HG02588 (cell line): ENCODE measurements around the gene UCP2.
A peak's percentile ranks its signal among the peaks of the same experiment; 100 is the strongest.

Source experiments
- ATAC-seq: cut with Tn5 transposase; IDR thresholded peaks from one replicate; pipeline ENCODE4 v1.9.1; 2021; ENCODE audit warnings: mild to moderate bottlenecking, moderate library complexity; ENCODE audit not compliant: unreplicated experiment

UCP2 gene, protein sequence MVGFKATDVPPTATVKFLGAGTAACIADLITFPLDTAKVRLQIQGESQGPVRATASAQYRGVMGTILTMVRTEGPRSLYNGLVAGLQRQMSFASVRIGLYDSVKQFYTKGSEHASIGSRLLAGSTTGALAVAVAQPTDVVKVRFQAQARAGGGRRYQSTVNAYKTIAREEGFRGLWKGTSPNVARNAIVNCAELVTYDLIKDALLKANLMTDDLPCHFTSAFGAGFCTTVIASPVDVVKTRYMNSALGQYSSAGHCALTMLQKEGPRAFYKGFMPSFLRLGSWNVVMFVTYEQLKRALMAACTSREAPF

DNA sequence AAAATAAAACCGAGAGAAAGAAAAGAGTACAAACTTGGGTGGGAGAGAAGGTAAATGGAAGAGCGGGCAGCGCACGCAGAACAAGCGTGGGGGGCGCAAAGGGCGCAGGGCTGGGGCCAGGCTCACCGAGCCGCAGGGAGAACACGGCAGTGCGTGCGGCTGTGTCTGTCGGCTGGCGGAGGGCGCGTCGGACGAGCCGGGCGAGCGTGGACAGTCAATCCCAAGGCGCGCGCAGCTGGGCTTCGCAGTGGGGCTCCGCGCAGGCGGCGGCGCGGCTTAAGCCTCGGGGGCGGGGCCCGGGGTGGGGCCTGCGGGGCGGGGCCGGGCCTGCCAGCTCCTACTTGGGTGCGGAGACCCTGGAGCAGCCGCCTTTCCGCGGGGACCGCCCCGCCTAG, at the start of gene UCP2:
Gene UCP2 (minus strand): TSS at position 249 of the 395 bp plus-strand sequence. CDS start 4,465 bp downstream, outside the sequence.
- peak; percentile 52 for ATAC-seq

DNA sequence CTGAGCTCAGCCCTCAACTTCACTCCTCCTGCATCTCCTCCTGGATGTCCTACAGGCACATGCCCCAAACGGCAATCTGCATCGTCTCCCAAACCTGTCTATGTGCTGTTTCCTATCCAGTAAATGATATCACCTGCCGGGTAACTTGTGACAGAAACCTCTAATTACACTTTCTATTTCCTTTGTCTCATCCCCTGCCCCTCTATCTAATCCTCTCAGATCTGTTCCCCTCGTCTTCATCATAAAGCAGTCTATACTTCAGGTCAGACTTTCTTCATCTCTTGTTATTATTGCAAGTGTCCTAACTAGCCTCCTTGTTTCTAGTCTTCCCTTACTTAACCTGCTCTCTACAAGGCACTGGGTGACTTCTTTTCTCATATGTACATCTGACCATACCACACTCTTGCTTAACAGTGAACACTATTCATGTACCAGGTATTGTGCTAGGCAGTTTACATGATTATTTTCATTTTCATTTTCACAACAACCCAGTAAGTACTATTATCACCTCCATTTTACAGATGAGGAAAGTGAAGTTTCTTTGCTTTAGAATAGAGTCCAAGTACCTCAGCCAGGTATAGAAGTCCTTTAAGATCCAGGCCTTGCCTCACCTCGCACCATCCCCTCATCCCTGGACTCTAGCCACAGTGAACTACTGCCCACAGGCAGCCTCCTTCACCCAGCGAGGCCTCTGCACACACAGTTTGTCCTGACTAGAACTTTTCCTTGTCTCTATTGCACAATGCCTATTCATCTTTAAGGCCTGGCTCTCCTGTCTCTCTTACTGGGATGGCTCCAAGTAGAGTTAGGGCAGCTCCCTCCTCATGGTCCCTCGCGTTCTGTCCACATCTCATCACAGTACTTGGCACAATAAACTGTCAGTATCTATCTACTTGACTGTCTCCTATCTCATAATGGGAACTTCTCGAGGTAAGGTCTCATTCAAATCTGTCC, 48.4 kb upstream of the UCP2 start:
- no peak for ATAC-seq

DNA sequence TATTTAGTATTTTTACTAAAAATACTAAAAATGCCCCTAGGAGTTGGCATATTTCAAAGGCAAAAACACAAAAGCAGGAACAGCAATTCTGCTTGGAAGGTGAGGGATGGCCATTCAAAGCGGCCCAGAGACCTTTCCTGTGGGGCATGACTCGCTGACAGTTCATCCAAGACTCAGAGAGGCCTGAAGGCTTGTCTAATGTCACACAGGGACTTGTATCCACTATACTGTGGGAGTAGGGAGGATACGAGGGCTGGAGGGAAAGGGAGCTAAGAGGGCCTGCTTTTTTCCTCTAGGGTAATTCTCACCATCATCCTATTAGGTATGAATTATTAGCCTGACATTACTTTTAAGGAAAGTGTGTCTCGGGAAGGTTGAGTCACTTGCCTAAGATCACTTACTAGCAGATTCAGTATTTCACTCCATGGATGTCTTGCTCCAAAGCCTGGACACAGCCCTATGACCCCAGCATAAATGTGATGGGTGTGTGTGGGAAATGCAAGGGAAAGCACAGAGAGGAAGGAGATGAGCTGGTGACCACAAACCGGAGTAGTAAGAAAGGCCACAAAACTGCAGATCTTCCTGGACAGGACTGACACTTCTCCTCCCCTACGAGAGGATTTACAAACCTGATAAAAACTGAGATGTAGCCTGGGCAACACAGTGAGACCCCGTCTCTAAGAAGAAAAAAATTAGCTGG, 43.0 kb upstream of the UCP2 start:
- no peak for ATAC-seq

DNA sequence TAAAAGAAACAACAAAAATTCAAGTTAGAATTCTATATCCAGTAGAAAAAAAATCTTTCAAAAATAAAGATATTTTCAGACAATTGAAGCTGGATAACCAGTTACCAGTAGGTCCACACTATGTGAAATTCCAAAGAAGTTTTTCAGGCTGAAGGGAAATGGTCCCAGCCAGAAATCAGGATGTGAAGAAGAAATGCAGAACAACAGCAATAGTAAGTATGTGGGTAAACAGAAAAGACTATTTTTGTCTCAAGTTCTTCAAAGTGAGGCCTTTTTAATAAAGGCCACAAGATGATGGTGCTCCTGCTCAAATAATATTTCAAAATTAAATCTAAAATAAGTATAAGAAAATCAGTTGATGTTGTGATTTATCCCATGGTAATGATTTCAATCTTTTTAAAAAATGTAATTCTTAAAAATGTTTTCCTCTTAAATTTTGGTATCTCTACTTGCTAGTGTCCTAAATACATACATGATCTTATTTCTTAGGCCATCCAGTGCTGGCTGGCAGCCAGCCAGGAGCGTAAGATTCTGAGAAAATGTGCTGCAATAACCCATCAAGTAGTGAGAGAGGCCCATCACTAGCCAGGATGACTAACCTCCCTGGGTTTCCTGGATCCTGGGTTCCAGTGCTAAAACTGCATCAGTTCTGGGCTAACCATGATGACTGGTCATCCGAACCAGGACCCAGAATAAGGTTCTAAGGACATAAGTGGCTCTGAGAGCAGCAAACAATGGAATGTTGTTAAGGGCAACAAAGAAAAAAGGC, 41.8 kb upstream of the UCP2 start:
- no peak for ATAC-seq

DNA sequence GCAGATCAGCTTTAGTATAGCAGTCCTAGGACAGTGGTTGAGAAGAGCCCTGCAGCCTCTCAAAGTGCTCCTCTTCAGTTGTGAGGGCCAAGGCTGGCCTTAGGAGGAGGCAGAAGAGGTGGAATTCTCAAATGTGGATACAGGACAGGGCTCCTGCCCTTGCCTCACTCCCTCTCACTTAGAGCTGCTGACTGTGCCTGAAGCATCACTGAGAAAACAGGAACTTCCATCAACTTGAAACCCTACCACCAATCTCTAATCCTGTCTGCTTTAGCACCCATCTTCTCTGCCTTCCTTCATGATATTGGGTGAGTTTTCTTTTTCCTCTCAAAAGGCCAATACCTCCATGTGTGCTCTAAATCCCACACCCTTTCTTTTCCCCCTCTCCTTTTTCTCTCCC, 40.6 kb upstream of the UCP2 start:
- no peak for ATAC-seq

DNA sequence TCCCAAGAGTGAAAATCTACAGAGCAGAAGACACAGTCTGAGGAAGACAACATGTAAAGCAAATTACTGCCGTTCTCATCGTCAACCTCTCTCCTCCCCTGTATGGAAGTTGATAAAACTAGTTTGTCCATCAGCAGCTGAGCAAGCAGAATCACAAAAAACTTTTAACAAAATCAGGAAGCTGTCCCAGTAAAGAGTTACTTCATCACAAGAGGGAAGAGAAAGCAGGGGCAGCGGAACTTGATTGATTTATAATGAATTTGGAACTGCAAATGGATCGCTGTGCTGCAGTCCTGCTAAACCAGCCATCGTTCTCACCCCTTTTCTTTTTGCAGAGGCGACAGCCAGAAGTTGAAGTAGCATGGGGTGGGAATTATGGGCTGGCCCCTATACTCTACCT, 39.9 kb upstream of the UCP2 start:
- ATAC-seq: no peak

DNA sequence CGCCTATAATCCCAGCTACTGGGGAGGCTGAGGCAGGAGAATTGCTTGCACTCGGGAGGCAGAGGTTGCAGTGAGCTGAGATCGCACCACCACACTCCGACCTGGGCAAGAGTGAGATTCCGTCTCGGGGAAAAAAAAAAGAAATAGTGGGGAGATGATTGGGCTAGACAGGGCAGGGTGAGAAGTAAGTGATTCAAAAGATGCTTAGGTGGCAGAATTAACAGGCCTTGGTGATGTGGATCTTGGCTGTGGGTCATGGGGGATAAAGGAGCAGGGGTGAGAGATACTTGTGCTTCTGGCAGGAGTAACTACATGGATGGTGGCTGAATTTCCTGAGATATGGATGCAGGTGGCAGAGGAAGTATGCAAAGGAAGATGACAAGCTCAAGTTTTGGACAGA, 39.4 kb upstream of the UCP2 start:
- ATAC-seq: no peak

DNA sequence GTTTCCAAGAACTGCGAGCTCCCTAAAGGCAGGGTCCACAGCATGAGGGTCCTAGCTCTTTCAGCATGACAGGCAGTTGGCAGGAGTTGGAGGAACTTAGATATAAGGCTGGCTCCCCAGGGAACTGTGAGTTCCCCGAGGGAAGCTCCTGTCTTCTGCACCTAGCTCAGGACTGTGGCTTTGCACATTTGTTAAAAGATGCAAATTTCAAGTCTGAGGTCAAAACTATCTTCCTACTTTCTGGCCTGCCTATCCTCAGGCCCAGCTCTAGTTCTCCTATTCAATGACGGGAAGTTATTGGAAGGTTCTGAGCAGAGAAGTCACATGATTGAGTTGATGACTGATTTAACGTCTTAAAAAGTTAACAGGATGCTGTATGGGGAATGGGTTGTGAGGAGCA, 37.9 kb upstream of the UCP2 start:
- ATAC-seq: peak; percentile 76

DNA sequence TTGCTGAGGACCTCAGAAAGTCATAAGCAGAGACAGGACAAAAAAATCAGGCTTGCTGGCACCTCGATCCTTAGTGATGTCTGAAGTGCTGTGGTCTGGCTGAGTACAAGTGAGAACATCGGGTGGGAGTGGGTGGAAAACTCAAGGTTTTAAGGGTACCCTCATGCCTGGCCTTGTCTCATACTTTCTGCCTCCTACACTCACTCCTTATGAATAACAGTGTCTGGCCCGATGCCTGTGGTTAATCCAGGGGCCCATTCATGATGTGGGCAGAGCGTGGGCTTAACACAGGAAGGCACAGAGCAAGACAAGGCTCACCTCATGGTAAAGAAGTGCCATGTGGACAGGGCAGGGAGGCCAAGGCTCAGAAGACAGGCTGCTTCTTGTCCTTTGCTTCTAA, 37.2 kb upstream of the UCP2 start:
- no peak for ATAC-seq

DNA sequence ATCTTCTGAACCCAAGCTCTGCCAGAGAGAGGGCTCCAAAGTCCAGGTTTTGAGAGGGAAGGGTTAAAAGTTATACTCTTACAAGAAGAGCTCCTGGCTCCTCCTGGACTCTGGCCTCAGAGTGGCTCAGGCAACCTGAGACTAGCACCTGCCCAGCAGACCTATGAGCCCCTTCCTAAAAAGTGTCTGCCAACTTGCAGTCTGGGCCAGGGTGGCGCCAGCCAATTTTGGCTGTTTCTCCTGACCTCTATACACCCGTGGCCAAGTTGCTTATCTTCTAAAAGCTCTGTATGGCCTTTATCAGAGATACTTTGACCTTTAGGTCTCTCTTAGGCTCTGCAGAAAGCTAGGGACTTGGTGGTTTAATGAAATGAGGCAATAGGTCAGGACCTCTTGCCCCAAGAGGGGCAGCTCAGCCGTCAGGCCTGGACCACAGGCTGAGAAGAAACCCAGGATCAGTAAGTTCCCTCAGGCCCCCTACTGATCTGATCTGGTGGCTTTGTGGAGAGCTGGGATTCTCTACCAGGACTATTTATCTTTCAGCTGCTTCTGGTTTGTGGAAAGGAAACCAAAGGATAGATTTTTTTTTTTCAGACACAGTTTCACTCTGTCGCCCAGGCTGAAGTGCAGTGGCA, 36.6 kb upstream of the UCP2 start:
- ATAC-seq: no peak

DNA sequence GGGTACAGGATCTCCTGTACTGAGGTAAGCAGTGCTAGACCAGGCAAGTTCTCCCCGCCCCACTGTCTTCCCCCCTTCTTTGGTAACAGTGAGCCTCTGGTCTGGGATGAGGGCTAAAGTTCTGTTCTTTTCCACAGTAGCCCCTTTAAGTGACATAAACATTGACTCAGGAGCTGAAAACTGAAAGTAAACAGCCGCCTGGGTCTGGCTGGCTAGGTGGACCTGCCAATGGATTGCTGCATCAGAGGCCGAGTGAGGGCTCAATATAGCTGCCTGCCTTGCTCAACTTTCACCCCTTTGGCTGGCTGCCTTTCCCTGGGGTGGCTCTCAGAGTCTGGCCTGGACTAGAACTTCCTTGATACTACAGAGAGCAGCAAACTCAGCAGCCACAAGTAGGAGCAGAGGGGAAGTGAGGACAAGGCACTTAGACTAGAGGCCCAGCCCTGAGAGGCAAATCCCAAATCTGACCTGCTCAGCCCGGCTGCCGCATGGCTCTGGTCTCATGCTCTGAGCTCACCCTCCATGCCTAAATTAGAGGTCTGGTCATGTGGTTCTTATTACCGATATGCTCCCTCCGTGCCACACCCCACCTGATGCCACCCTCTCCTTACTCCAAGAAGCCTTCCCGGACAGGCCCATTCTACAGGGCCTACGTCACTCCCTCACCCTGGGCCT, 35.8 kb upstream of the UCP2 start:
- ATAC-seq: no peak

DNA sequence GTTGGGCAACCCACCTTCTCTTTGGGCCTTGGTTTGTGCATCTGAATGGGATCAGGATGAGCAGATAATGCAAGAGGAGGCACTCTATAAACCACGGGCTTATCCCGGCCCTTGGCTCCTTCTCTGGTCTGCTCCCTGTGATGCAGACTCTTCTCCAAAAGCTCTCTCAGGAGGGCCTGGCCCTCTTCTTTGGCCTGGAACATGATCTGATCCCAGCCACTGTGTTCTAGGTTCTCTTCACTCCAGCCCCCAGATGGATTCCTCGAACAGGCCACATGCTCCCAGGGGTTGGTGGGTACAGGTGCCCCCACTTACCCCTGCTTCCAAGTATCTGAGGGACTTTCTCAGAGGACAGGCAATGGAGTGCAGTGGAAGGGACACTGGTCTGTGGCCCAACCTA, 35.0 kb upstream of the UCP2 start:
- no peak for ATAC-seq

DNA sequence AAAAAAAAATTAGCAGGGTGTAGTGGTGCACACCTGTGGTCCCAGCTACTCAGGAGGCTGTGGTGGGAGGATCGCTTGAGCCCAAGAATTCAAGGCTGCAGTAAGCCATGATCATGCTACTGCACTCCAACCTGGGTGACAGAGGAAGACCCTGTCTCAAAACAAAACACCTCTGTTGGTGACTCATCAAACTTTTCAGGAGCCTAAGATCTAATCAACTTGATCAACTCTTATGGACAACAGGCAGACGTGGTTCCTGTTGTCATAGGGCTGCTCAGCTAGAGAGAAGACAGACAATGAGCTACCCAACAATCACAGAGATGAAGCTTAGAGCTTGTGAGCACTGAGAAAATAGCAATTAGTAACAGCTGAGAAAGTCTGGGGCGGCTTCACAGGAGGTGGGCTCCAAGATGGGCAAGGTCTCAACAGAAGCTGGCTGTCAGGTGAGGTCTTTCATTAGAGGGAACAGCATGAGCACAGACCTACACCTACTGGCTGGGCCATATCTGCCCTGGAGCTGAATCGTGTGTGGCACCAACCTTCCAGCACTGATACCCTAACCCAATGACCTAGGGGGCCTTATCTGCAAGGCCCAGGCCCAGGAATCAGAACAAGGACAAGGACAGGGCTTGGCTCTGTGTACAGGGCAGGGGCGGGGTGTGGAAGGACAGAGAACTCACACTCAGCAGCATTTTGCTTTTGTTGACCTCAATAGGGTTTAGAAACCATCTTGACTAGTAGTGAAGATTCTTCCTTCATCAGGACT, 33.5 kb upstream of the UCP2 start:
- ATAC-seq: no peak

DNA sequence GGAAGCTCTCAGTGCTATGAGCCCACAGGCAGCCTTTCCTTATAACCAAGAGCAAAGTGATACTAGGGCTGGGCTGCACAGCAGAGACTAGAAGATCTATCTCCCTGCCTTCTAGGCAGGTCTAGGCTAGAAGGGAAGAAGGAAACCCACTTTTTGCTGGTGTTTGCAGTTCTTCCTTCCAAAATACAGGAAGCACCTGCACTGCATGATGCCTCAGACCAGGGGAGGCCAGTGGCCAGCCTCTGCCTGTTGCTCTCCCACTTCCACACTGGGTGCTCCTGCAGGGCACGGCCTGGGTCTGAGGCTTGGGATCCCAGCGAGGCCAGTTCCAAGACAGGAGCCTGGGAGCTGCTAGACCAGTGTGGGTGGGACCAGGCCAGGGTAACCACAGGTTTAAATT, 32.2 kb upstream of the UCP2 start:
- ATAC-seq: no peak

DNA sequence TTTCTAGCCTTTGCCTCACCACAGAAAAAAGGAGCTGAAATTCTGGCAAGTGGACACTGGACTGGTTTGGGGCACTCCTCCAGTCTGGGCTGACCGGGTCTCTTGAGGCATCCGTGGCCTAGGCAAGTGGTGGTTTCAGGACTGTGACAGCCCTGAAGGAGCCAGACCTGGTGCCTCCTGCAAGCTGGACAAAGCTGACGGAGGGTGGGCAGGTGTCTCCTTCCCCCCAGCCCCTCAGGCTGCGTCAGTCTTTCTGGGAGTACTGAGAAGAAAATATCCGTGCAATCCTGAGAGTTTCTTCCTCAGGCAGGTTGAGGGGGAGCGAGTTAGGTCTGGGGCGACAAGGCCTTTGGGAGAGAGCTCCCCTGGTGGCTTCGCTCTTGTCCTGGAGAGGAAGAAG, 30.5 kb upstream of the UCP2 start:
- no peak for ATAC-seq

DNA sequence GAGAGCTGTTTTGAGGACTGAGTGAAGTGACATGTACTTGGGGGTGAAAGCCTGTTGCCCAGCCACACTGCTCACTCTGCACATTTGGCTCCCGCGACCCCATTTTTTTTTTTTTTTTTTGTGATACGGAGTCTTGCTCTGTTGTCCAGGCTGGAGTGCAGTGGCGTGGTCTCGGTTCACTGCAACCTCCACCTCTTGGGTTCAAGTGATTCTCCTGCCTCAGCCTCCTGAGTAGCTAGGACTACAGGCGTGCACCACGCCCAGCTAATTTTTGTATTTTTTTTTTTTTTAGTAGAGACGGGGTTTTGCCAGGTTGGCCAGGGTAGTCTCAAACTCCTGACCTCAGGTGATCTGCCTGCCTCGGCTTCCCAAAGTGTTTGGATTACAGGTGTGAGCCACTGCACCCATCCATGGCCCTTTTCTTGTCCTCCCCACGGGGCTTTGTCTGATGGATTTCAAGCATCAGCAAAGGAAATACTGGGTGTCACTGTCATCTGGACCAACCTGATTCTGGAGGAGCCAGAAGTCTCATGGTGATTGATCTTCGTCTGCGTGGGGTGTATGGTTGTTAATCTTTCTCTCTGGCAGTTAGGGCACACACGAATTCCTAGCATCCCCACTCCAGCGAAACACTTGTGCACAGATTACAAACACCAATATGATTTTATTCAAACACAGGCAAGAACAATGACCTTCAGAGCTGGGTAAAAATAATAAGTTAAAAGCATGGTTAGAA, 29.6 kb upstream of the UCP2 start:
- ATAC-seq: no peak

DNA sequence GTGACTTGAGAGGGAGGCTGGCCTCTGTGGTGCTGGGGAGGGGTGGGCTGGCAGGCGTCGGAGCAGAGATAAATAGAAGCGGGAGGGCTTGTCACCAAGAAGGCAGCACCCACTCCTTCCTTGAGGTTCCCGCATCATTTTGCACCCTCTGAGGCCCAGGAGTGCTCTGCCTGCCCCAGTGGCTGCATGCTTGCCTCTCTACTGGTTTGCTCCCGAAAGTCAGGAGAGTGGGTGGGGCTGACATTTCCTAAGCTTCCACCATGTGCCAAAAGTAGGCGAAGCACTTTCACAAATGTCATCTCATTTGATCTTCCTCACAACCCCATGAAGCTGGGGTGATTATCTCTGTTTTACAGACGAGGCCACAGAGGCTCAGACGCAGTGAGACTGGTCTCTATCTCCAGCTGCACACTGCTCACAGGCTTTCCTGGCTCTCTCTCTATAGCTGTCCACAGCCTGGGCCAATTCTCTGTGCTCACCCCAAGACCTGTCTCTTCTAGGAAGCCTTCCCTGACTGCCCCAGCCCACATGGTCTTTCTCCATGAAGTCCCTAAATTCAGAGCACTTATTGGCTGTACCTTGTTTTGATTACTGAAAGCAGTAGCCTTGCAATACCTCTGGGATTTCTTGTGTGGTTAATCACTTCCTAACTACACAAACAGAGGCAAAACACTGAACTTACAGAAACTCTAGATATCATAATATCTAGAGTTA, 28.9 kb upstream of the UCP2 start:
- no peak for ATAC-seq
